Measurements from ENCODE around the gene ADAM22.

The ADAM22 gene

DNA sequence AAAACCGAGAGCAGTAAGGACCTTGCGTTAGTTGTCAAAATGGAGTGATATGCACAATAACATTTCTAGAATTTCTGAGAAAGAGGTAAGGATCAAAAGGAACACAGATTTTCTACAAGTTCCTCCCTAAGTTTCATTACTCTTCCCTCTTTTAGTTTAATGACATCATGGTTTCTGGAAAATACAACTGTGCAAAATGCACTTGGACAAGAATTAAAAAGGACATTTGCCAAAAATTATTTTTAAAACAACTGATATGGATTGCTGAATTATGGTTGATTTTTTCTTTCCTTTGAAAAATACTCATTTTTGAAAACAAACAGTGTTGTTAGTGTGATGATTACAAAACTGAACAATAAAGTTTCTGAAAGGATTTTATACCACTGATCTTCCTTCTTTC lies 233.7 kb downstream of the ADAM22 start:
- DNase-seq = no peak

DNA sequence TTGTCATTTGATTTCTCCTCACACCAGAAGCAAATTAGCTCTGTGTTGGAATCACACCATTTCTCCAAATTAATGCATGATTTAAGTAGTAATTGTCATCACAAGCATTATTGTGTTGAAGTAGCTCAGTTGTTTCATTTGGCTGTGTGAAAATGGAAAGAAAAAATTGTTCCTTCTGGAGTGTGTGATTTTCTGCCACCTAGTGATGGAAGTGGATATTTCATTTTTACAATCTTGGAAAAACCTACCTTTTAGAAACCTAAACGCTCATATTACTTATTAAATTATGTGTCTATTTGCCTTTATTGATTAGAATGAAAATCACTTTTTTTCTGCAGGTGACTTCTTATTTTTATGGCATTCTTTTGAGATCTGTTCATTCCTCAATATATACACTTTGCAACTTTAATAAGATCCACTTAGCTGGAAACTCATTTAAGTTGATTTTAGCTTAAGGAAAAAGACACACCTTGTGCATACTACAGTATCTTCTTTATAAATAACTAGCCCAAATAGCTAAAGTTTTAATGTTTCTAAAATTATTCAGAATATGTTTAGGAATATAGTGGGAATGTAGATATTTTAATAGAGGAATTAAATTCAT lies 235.8 kb downstream of the ADAM22 start:
- no peak for DNase-seq

GRCh38 chr7:88172842-88173241 lies 238.8 kb downstream of the ADAM22 start:
- DNase-seq = no peak

DNA sequence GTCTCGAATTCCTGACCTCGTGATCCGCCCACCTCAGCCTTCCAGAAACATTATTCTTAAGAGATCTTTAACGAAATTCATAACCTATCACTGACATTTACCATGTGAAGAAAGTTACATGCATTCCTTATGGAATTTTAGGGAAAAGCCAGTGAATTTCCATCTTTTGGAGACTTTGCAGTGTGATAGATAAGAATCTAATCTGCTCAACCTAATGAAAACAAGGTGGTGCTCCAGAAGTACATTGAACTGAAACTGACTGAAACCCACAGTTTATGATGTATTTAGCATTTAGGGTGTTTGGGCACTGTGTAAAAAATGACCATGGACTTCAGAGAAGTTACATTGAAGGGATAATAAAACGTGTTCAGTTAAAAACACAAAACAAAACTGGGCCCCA lies 242.1 kb downstream of the ADAM22 start:
- DNase-seq = no peak

DNA sequence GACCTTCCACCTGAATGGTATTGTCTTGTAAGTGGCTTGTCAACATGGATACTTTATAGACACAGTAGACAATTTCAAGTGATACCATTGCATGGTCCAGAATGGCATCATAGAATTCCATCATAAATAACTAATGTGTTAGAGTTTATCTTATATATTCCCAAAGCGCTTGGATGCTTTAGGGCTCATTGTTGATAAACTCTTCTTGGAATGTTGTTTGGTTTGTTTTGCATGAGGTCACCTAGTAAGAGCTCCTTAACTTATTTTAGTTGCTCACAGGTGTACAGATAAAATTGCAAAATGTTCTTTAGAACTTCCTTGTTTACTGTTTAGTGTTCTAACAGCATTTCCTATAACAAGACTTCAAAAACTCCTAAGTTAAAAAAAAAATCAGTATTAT lies 249.0 kb downstream of the ADAM22 start:
- DNase-seq = no peak

- no peak for DNase-seq
Observed at GRCh38 chr7:88184848-88185304, 250.8 kb downstream of the ADAM22 start.

- no peak for DNase-seq
Observed at GRCh38 chr7:88185650-88186049, 251.6 kb downstream of the ADAM22 start.

DNA sequence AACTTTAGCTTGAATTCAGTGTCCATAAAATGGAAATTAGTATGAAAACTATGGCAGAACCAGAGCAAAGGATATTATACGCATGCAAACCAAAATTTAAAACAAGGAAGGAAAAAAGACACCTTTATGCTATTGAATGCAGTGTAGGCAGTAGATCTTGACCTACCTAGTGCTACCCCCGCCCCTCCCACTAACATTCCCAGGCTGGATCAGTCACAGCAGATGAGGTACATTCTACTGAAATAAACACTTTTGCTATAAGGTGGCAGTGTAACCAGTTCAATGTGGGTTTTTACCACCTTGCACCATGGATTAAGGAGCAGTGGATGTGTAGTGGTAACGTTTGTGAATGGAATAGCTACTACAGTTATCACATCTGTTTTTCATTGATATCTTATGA lies 257.9 kb downstream of the ADAM22 start:
- no peak for DNase-seq

DNA sequence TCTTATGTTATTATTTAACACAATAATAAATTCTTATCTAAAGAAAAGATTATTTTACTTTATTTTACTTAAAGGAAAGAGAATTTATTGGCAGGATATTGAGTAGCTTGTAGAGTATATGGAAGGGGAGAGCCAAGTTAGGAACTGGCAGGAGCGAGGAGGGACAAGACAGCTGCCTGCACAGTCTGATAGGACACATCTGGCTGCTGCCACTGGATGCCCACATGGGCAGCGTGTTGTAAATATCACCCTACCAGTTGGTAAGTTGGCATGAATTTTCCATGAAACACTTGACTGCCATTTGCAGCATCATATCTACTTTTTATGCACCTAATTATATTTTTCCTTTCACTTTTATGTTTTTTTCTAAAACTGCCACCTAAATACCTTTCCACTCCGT lies 266.2 kb downstream of the ADAM22 start:
- peak; percentile 28 for DNase-seq

GRCh38 chr7:88200789-88201188 lies 266.7 kb downstream of the ADAM22 start:
- DNase-seq = peak; percentile 37

GRCh38 chr7:88201305-88201704 lies 267.3 kb downstream of the ADAM22 start:
- DNase-seq = no peak

GRCh38 chr7:88202278-88202677 lies 268.2 kb downstream of the ADAM22 start:
- DNase-seq = no peak

GRCh38 chr7:88202799-88203198 lies 268.7 kb downstream of the ADAM22 start:
- no peak for DNase-seq

DNA sequence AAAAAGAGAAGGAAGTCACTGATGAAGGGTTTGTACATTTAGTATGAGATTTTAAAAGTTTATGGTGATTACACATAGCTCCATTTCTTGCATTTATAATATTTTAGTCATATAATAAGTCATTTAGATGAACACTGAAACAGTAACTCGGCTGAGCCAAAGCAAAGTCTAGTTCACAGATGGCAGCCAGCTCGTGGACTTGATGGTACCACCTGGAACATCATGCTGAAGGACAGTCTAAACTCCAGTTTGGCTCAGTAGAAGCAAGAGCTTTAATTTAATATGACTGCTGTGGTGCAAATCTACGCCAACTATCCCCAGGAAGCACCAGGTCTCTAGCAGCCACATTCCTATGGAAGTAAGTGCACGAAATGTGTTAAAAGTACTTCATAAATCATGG lies 269.4 kb downstream of the ADAM22 start:
- no peak for DNase-seq

- DNase-seq = no peak
Observed at GRCh38 chr7:88204525-88205110, 270.6 kb downstream of the ADAM22 start.

DNA sequence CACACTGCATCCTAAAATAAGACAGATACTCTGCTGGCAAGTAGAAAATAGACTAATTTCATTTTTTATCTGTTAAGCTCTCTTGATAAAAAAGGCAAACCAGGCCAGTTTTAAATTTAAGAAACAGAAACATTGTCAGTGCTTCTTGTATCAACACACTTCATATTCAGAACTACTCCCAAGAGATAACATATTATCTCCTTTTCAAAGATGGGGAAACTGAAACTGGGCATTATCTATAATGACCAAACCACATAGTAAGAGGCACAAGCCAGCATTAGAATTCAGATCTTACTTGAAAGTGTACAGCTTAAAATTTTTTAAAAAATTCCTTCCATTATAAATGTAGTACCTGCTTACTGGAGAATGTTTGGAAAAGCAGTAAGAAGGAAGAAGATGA lies 271.1 kb downstream of the ADAM22 start:
- no peak for DNase-seq

DNA sequence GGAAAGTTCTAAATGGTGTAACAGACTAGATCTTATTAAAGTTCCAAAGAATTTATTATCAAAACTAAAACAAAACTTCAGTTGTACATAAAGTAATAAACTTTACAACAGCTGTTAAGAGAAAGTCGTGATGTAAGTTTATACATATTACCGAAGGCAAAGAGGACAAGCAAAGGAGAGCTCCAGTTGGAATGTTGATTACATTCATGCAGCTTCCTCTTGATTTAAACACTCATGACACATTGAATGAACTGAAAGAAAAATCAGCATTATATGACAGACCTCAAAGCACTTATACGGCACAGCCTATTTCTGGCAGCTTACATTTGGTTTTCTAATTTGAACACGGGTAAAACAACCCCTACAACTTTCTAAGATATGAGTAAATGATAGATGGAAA lies 272.2 kb downstream of the ADAM22 start:
- no peak for DNase-seq

DNA sequence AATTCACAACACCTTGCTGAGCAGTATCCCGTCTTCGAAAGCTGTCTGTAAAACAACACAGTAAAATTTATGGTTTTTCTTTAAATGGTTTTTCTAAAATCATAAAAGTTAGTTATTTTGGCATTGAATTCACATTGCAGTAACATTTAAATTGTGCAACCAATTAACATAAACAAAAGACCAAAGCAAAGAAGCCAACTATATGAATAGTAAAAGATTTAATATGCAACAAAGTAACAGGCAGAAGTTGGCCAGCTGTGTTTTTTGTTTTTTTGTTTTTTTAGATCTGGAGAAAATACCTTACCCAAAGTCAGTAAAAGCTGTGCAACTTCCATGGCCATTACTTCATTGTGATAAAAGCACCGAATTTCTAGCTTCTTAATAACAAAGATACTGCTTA lies 274.5 kb downstream of the ADAM22 start:
- DNase-seq = no peak

DNA sequence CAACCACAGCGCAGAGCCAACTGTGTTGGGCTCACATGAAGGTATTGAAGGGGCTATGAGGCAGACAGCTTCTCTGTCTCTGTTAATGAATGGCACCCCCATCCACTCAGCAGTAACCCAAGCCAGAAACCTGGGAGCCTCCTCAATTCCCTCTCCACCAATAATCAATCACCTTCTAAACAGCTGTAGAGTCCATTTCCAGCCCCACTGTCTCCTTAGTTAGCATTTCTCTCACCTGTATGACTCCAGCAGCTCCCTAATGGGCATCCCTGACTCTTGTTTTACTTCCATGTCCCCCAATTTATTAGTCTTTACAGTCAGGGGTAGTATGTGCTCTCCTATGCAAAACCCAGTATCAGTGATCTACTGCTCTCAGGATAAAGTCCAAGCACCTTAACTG lies 278.9 kb downstream of the ADAM22 start:
- DNase-seq = no peak

- DNase-seq = no peak
Observed at GRCh38 chr7:88214456-88214855, 280.4 kb downstream of the ADAM22 start.

GRCh38 chr7:88215295-88215694 lies 281.2 kb downstream of the ADAM22 start:
- DNase-seq = no peak

GRCh38 chr7:88216276-88216675 lies 282.2 kb downstream of the ADAM22 start:
- DNase-seq = no peak

DNA sequence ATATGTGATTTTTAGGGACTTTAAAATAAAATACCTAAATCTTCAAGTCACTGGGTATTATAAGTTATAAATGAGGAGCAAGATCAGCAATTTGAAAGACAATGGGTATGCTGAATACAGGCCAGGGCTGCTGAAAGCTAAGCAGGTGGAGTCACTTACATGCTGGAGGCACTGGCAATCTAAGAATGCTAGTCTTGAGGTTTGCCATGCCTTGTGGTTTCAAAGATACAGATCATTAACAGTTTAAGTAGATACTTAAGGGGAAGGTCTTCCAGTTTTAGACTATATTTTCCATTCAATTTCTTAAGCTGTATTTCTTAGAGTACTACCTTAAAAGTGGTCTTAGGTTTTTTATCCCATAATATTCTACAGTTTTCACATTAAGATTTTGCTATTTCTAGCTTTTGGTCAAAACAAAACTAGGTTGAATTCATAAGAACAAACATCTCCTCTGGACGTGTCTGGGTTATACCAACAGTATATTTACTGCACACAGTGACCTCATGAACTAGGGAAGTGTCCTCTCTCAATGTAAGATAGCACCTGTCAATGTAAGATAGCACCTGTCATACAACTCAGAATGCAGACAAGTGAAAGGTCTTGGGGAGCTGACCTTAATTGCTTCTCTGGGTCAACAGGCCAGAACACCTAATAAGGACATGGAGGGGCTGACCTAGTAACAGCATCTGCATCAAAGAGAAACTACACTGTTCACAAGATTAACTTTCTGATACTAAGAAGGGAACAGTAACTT lies 283.8 kb downstream of the ADAM22 start:
- no peak for DNase-seq

GRCh38 chr7:88218429-88218745 lies 284.3 kb downstream of the ADAM22 start:
- DNase-seq = no peak
